ENCODE results near the gene UNC80. TPM values are rescaled to one million over a fixed set of nuclear protein-coding genes. Genes with fewer than 3 reads are reported as not detected.

UNC80 gene
- total RNA-seq, 2 donors from 2014 or later, result 3.6 to 8.6 TPM

- H3K27ac ChIP-seq, result no peak overlapping the region
- 71% methylated on average over 1 of the region's 1 CpG for WGBS
- TF ChIP-seq CTCF (IDR thresholded peaks at IDR 0.05) (no peak), POLR2AphosphoS5 (IDR thresholded peaks at IDR 0.05) (no peak), POLR2A (IDR thresholded peaks at IDR 0.05) (no peak)
- no peaks in the 10 kb centered on the region for H3K9me3 ChIP-seq
- intact Hi-C loops (cut with DNase I), result no loop called here
- DNase-seq (ENCODE audit: low spot score), result no peak
- H3K4me1 ChIP-seq (replicated peaks), result no peaks in the 10 kb centered on the region
- no peaks in the 10 kb centered on the region for H3K36me3 ChIP-seq
- no peaks in the 10 kb centered on the region for H3K27me3 ChIP-seq (replicated peaks; ENCODE audit: insufficient read depth)
- H3K4me3 ChIP-seq, result no peak overlapping the region
Observed at GRCh38 chr2:209805351-209805750, 33.7 kb downstream of the UNC80 start.

- TF ChIP-seq POLR2AphosphoS5 (IDR thresholded peaks at IDR 0.05) (no peak), CTCF (IDR thresholded peaks at IDR 0.05) (no peak), POLR2A (IDR thresholded peaks at IDR 0.05) (no peak)
- Histone ChIP-seq H3K27ac (no peak overlapping the region), H3K4me1 (replicated peaks) (no peaks in the 10 kb centered on the region), H3K27me3 (replicated peaks; ENCODE audit: insufficient read depth) (no peaks in the 10 kb centered on the region), H3K4me3 (no peak overlapping the region), H3K9me3 (no peaks in the 10 kb centered on the region), H3K36me3 (no peaks in the 10 kb centered on the region)
- intact Hi-C loops (cut with DNase I), result no loop called here
- 61% methylated on average over 3 of the region's 3 CpGs for WGBS
- DNase-seq (ENCODE audit: low spot score), result no peak
Observed at GRCh38 chr2:209806318-209806717, 34.7 kb downstream of the UNC80 start.

- Histone ChIP-seq H3K27me3 (replicated peaks; ENCODE audit: insufficient read depth) (no peaks in the 10 kb centered on the region), H3K4me3 (no peak overlapping the region)
- DNase-seq (ENCODE audit: low spot score), result no peak
Observed at GRCh38 chr2:209808521-209808920, 36.9 kb downstream of the UNC80 start.

DNA sequence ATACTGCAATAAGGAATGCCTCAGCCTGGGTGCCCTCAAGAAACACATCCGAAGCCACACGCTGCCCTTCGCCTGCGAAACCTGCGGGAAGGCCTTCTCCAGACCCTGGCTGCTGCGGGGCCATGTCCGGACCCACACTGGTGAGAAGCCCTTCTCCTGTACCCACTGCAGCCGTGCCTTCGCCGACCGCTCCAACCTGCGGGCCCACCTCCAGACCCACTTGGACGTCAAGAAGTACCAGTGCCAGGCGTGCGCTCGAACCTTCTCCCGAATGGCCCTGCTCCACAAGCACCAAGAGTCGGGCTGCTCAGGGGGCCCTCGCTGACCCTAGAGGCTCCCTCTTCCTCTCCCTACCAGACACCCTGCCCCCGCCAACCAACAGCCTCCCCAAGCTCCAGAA lies 37.6 kb downstream of the UNC80 start:
- 98% methylated on average over 20 of the region's 20 CpGs for WGBS
- no peak for DNase-seq (ENCODE audit: low spot score)

More at GRCh38 chr2:209808521-209808920, 36.9 kb downstream of the UNC80 start:
- WGBS, result 97% methylated on average over 24 of the region's 24 CpGs
- Histone ChIP-seq H3K4me1 (replicated peaks) (no peaks in the 10 kb centered on the region), H3K27ac (no peak overlapping the region), H3K36me3 (no peaks in the 10 kb centered on the region), H3K9me3 (no peaks in the 10 kb centered on the region)
- TF ChIP-seq POLR2AphosphoS5 (IDR thresholded peaks at IDR 0.05) (no peak), POLR2A (IDR thresholded peaks at IDR 0.05) (no peak), CTCF (IDR thresholded peaks at IDR 0.05) (no peak)
- intact Hi-C loops (cut with DNase I), result no loop called here

More for the DNA sequence above, 37.6 kb downstream of the UNC80 start:
- no peak overlapping the region for H3K4me3 ChIP-seq
- no peak for TF ChIP-seq CTCF (IDR thresholded peaks at IDR 0.05)
- TF ChIP-seq POLR2A (IDR thresholded peaks at IDR 0.05), result no peak
- no peak for TF ChIP-seq POLR2AphosphoS5 (IDR thresholded peaks at IDR 0.05)
- H3K27ac ChIP-seq, result no peak overlapping the region
- H3K27me3 ChIP-seq (replicated peaks; ENCODE audit: insufficient read depth), result no peaks in the 10 kb centered on the region
- intact Hi-C loops (cut with DNase I), result no loop called here
- no peaks in the 10 kb centered on the region for H3K9me3 ChIP-seq
- H3K36me3 ChIP-seq, result no peaks in the 10 kb centered on the region
- no peaks in the 10 kb centered on the region for H3K4me1 ChIP-seq (replicated peaks)

All from prostate gland (tissue), 2 donors.